AG09319 (cell line): ENCODE data around the gene USP2.
"Not testable (repeated sequence)": the region's sequence is repeated elsewhere in the genome, so short reads cannot be mapped to it uniquely, and the experiment has no call there.

Experiments
- DNase-seq: peaks from one replicate; pipeline ENCODE4 v3.0.0-alpha.2; 2010; ENCODE audit warnings: low read depth; ENCODE audit errors: extremely low read depth
- TF ChIP-seq, protein P1 (sequence below): IDR thresholded peaks from 2 replicates; pipeline ENCODE4 v1.5.1; 2011; ENCODE audit warnings: low read depth, mild to moderate bottlenecking, inconsistent platforms, low read length, moderate library complexity

The USP2 gene

DNA sequence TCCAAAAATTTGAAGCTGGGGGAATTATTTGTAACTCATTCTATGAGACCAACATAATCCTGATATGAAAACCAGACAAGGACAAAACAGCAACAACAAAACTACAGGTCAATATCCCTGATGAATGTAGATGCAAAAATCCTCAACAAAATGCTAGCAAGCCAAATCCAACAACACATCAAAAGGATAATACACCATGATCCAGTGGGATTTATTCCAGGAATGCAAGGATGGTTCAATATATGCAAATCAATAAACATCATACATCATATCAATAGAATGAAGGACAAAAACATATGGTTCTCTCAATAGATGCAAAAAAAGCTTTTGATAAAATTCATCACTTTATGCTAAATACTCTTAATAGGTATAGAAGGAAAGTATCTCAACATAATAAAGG lies 19.4 kb upstream of the USP2 start:
- no peak for DNase-seq
- TF ChIP-seq, protein P1, sequence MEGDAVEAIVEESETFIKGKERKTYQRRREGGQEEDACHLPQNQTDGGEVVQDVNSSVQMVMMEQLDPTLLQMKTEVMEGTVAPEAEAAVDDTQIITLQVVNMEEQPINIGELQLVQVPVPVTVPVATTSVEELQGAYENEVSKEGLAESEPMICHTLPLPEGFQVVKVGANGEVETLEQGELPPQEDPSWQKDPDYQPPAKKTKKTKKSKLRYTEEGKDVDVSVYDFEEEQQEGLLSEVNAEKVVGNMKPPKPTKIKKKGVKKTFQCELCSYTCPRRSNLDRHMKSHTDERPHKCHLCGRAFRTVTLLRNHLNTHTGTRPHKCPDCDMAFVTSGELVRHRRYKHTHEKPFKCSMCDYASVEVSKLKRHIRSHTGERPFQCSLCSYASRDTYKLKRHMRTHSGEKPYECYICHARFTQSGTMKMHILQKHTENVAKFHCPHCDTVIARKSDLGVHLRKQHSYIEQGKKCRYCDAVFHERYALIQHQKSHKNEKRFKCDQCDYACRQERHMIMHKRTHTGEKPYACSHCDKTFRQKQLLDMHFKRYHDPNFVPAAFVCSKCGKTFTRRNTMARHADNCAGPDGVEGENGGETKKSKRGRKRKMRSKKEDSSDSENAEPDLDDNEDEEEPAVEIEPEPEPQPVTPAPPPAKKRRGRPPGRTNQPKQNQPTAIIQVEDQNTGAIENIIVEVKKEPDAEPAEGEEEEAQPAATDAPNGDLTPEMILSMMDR, result no peak

DNA sequence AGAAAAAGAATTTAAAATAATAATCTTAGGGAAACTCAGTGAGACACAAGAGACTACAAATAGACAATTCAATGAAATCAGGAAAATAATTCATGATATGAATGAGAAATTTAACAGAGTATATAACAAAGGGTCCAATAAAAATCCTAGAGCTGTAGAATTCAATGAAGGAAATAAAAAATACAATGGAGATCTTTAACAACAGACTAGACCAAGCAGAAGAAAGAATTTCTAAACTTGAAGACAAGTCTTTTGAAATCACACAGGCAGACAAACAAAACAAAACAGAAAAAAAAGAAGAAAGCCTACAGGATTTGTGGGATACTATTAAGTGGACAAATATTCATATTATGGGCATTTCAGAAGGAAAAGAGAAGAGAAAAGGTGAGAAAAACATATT lies 16.2 kb upstream of the USP2 start:
- DNase-seq, result no peak
- TF ChIP-seq, protein P1, result no peak

DNA sequence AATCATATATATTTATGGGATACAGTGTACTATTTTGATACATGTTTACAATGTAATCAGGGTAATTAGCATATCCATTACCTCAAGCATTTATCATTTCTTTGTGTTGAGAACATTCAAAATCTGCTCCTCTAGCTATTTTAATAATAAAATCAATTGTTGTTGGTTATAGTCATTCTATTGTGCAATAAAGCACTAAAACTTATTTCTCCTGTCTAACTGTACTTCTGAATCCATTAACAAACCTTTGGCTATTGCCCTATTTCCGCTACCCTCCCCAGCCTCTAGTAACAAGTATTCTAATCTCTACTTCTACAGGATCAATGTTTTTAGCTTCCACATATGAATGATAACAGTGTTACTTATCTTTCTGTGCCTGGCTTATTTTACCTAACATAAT lies 15.3 kb upstream of the USP2 start:
- no peak for DNase-seq
- TF ChIP-seq, protein P1, result no peak

DNA sequence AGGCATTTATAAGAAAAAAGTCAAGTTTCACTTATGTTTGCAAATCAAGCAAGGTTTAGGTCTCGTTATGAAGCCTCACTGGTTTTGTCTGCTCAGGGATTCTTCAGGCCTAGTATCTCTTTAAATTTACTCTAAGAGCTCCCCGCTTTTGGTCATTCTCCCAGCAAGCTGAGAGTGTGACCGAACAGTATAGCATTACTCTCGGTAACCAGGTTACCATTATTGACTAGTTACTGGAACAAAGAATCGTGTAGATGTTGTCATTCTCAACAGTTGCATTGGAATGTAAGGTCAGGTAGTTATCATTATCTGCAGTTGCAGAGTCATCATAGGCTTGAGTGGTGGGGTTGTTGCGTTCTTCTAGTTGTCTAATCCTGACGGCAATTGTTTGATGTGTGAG lies 9.8 kb upstream of the USP2 start:
- TF ChIP-seq, protein P1, result no peak
- no peak for DNase-seq

DNA sequence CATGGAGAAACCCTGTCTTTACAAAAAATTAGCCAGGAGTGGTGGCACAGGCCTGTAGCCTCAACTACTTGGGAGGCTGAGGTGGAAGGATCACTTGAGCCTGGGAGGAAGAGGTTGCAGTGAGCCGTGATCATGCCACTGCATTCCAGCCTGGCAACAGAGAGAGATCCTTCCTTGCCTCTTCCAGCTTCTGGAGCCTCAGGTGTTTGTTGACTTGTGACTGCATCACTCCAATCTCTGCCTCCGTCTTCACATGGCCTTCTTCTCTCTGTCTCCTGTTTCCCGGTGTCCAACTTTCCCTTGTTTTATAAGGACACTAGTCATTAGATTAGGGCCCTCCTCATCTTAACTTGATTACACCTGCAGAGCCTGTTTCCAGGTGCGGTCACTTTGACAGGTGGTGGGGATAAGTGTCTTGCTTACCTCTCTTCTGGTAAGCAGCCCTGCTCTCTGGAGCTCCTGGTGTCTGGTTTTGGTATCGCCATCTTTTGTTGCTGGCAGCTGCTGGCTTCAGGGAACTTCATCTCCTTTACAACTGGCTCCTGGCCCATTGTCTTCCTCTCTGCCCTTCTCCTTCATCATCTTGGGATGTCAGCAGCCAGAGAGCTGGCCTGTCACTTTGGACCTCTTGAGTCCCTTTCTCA lies 8.2 kb upstream of the USP2 start:
- no peak for DNase-seq
- TF ChIP-seq, protein P1, result peak; percentile 16

DNA sequence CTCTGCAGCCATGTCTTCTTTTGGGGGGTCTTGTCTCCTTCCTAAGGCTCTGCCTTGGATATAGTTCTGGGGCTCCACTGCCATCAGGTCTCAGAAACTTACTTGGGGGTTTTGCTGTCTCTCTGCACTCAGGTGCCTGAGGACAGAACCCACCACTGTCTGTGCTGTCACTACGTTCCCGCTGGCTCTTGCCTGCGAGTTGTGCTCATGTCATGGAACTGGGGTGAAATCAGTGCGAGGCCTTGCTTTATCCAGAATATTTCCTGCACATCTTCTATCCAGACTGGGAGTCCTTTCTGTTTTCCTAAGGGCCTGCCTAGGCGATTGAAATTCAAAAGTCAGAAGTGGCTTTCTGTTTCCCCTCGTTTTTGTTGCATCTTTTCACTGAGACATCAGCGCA lies 6.6 kb upstream of the USP2 start:
- DNase-seq, result no peak
- TF ChIP-seq, protein P1, result no peak

DNA sequence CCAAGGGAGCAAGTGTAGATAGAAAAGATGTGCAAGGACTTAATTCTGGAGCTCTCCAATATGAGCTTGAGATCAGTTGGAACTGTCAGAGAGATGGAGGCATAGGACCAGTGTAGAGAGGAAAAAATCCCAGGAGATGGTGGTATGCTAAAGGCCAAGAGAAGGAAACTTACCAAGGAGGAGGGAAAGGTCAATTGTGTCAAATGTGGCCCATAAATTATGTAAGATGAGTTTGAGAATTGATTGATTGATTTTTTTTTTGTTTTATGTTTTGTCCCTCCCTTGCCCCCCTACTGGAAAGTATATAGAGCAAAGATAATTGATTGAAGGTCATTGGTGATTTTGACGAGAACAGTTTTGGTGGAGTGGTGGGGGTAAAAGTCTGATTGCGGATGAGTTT lies 2.8 kb upstream of the USP2 start:
- no peak for DNase-seq
- TF ChIP-seq, protein P1, result no peak; the same call in none of the 2 replicates

DNA sequence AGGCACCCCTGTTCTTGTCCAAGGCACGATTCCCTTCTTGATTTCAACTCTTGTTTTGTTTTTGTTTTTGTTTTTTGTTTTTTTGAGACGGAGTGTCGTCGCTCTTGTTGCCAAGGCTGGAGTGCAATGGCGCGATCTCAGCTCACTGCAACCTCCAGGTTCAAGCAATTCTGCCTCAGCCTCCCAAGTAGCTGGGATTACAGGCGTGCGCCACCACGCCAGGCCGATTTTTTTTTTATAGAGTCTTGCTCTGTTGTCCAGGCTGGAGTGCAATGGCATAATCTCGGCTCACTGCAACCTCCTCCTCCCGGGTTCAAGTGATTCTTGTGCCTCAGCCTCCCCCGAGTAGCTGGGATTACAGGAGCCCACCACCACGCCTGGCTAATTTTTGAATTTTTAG lies 1.0 kb upstream of the USP2 start:
- not testable (repeated sequence) for DNase-seq
